ENCODE measurements around the gene HTR7.
"Not testable (repeated sequence)": the region's sequence is repeated elsewhere in the genome, so short reads cannot be mapped to it uniquely, and the experiment has no call there.

Gene HTR7

GRCh38 chr10:90813594-90814365, 44.1 kb downstream of the HTR7 start:
- TF ChIP-seq CTCF (IDR thresholded peaks at IDR 0.05), result no peak

GRCh38 chr10:90807106-90807505, 50.7 kb downstream of the HTR7 start:
- not testable (repeated sequence) for H3K4me3 ChIP-seq (ENCODE audit: low read depth in 1 of 2, low read length in 1 of 2); H3K27me3 ChIP-seq; H3K4me1 ChIP-seq (ENCODE audit: control insufficient read depth in 1 of 2, insufficient read depth in 1 of 2, low read depth in 1 of 2, low read length in 1 of 2); H3K9me3 ChIP-seq; H3K36me3 ChIP-seq; H3K27ac ChIP-seq

More at GRCh38 chr10:90813594-90814365, 44.1 kb downstream of the HTR7 start:
- Histone ChIP-seq H3K4me1 (ENCODE audit: control insufficient read depth in 1 of 2, insufficient read depth in 1 of 2, low read depth in 1 of 2, low read length in 1 of 2) (no peaks in the 10 kb centered on the region), H3K9me3 (no peaks in the 10 kb centered on the region), H3K36me3 (no peaks in the 10 kb centered on the region), H3K4me3 (ENCODE audit: low read depth in 1 of 2, low read length in 1 of 2) (no peak overlapping the region), H3K27me3 (no peaks in the 10 kb centered on the region), H3K27ac (no peak overlapping the region)

- Histone ChIP-seq H3K4me1 (ENCODE audit: control insufficient read depth in 1 of 2, insufficient read depth in 1 of 2, low read depth in 1 of 2, low read length in 1 of 2) (no peaks in the 10 kb centered on the region), H3K27me3 (no peaks in the 10 kb centered on the region), H3K9me3 (no peaks in the 10 kb centered on the region), H3K36me3 (no peaks in the 10 kb centered on the region), H3K27ac (no peak overlapping the region), H3K4me3 (ENCODE audit: low read depth in 1 of 2, low read length in 1 of 2) (no peak overlapping the region)
- no peak for TF ChIP-seq CTCF (IDR thresholded peaks at IDR 0.05)
Measured at GRCh38 chr10:90806677-90807076, 51.2 kb downstream of the HTR7 start.

GRCh38 chr10:90805206-90805605, 52.6 kb downstream of the HTR7 start:
- Histone ChIP-seq H3K4me3 (ENCODE audit: low read depth in 1 of 2, low read length in 1 of 2) (no peak overlapping the region), H3K36me3 (no peaks in the 10 kb centered on the region), H3K4me1 (ENCODE audit: control insufficient read depth in 1 of 2, insufficient read depth in 1 of 2, low read depth in 1 of 2, low read length in 1 of 2) (no peaks in the 10 kb centered on the region), H3K27me3 (no peaks in the 10 kb centered on the region), H3K27ac (no peak overlapping the region), H3K9me3 (no peaks in the 10 kb centered on the region)
- TF ChIP-seq CTCF (IDR thresholded peaks at IDR 0.05), result no peak

- no peaks in the 10 kb centered on the region for H3K27me3 ChIP-seq
- no peaks in the 10 kb centered on the region for H3K36me3 ChIP-seq
- no peaks in the 10 kb centered on the region for H3K9me3 ChIP-seq
- no peaks in the 10 kb centered on the region for H3K4me1 ChIP-seq (ENCODE audit: control insufficient read depth in 1 of 2, insufficient read depth in 1 of 2, low read depth in 1 of 2, low read length in 1 of 2)
- H3K4me3 ChIP-seq (ENCODE audit: low read depth in 1 of 2, low read length in 1 of 2), result no peak overlapping the region
- TF ChIP-seq CTCF (IDR thresholded peaks at IDR 0.05), result no peak
- H3K27ac ChIP-seq, result no peak overlapping the region
Measured at GRCh38 chr10:90804354-90804753, 53.5 kb downstream of the HTR7 start.

GRCh38 chr10:90801608-90802007, 56.2 kb downstream of the HTR7 start:
- TF ChIP-seq CTCF (IDR thresholded peaks at IDR 0.05), result no peak
- Histone ChIP-seq H3K4me3 (ENCODE audit: low read depth in 1 of 2, low read length in 1 of 2) (no peak overlapping the region), H3K4me1 (ENCODE audit: control insufficient read depth in 1 of 2, insufficient read depth in 1 of 2, low read depth in 1 of 2, low read length in 1 of 2) (no peaks in the 10 kb centered on the region), H3K9me3 (no peaks in the 10 kb centered on the region), H3K27ac (no peak overlapping the region), H3K36me3 (no peaks in the 10 kb centered on the region), H3K27me3 (no peaks in the 10 kb centered on the region)

Data from neutrophil (primary cell).